ENCODE data around the gene MRPS22.
"Not testable (repeated sequence)": the region's sequence is repeated elsewhere in the genome, so short reads cannot be mapped to it uniquely, and the experiment has no call there.

The MRPS22 gene

GRCh38 chr3:139339219-139339906, 4.5 kb upstream of the MRPS22 start:
- DNase-seq (ENCODE audit: low spot score): no peak

- DNase-seq (ENCODE audit: low spot score): no peak
These were observed 3.0 kb upstream of the MRPS22 start for GRCh38 chr3:139340784-139341183.

- DNase-seq (ENCODE audit: low spot score): no peak
These were observed 1.8 kb upstream of the MRPS22 start for GRCh38 chr3:139342054-139342453.

- DNase-seq (ENCODE audit: low spot score): no peak
These were observed 3.0 kb downstream of the MRPS22 start for GRCh38 chr3:139346771-139347170.

- peak; percentile 72 for DNase-seq (ENCODE audit: low spot score)
These were observed 10.2 kb downstream of the MRPS22 start for GRCh38 chr3:139353920-139354556.

GRCh38 chr3:139354661-139355060, 10.8 kb downstream of the MRPS22 start:
- DNase-seq (ENCODE audit: low spot score): no peak

- DNase-seq (ENCODE audit: low spot score): peak; percentile 75
These were observed 11.7 kb downstream of the MRPS22 start for GRCh38 chr3:139355476-139355875.

- DNase-seq (ENCODE audit: low spot score): no peak
These were observed 12.1 kb downstream of the MRPS22 start for GRCh38 chr3:139355891-139356290.

- DNase-seq (ENCODE audit: low spot score): no peak
These were observed 14.1 kb downstream of the MRPS22 start for GRCh38 chr3:139357899-139358298.

GRCh38 chr3:139358841-139359562, 15.2 kb downstream of the MRPS22 start:
- DNase-seq (ENCODE audit: low spot score): peak; percentile 76

- DNase-seq (ENCODE audit: low spot score): no peak
These were observed 17.5 kb downstream of the MRPS22 start for GRCh38 chr3:139361276-139361675.

GRCh38 chr3:139364549-139364948, 20.7 kb downstream of the MRPS22 start:
- no peak for DNase-seq (ENCODE audit: low spot score)

GRCh38 chr3:139374099-139374498, 30.3 kb downstream of the MRPS22 start:
- DNase-seq (ENCODE audit: low spot score): no peak

GRCh38 chr3:139377378-139377777, 33.6 kb downstream of the MRPS22 start:
- no peak for DNase-seq (ENCODE audit: low spot score)

GRCh38 chr3:139378587-139379241, 34.9 kb downstream of the MRPS22 start:
- DNase-seq (ENCODE audit: low spot score): no peak

GRCh38 chr3:139380575-139380974, 36.8 kb downstream of the MRPS22 start:
- DNase-seq (ENCODE audit: low spot score): no peak

- not testable (repeated sequence) for DNase-seq (ENCODE audit: low spot score)
These were observed 38.5 kb downstream of the MRPS22 start for GRCh38 chr3:139382291-139382690.

- no peak for DNase-seq (ENCODE audit: low spot score)
These were observed 44.3 kb downstream of the MRPS22 start for GRCh38 chr3:139388077-139388476.

GRCh38 chr3:139388821-139389551, 45.2 kb downstream of the MRPS22 start:
- DNase-seq (ENCODE audit: low spot score): peak; percentile 15

GRCh38 chr3:139389552-139390368, 45.9 kb downstream of the MRPS22 start, which contains the start of gene COPB2:
Gene COPB2, minus strand, starts transcription at chr3:139389647. Its CDS starts 97 bp downstream, at chr3:139389550.
- DNase-seq (ENCODE audit: low spot score): peak; percentile 99

GRCh38 chr3:139394116-139394515, 50.3 kb downstream of the MRPS22 start:
- DNase-seq (ENCODE audit: low spot score): no peak
